ENCODE measurements around the gene RALGAPB.

The RALGAPB gene

GRCh38 chr20:38608188-38608587 lies 135.5 kb downstream of the RALGAPB start:
- DNase-seq, result no peak

GRCh38 chr20:38609815-38610214 lies 137.2 kb downstream of the RALGAPB start:
- no peak for DNase-seq

- DNase-seq, result no peak
These were observed 137.9 kb downstream of the RALGAPB start for GRCh38 chr20:38610521-38610920.

GRCh38 chr20:38612751-38613515 lies 140.3 kb downstream of the RALGAPB start:
- DNase-seq, result no peak

GRCh38 chr20:38615283-38615682 lies 142.6 kb downstream of the RALGAPB start:
- DNase-seq, result no peak

GRCh38 chr20:38616457-38616856 lies 143.8 kb downstream of the RALGAPB start:
- no peak for DNase-seq

- no peak for DNase-seq
These were observed 144.6 kb downstream of the RALGAPB start for GRCh38 chr20:38617011-38617829.

- no peak for DNase-seq
These were observed 145.2 kb downstream of the RALGAPB start for GRCh38 chr20:38617830-38618196.

GRCh38 chr20:38620441-38620840 lies 147.8 kb downstream of the RALGAPB start:
- no peak for DNase-seq

GRCh38 chr20:38623061-38623460 lies 150.4 kb downstream of the RALGAPB start:
- no peak for DNase-seq

- no peak for DNase-seq
These were observed 151.4 kb downstream of the RALGAPB start for GRCh38 chr20:38624084-38624483.

GRCh38 chr20:38625896-38626295 lies 153.3 kb downstream of the RALGAPB start:
- no peak for DNase-seq

- no peak for DNase-seq
These were observed 154.4 kb downstream of the RALGAPB start for GRCh38 chr20:38626921-38627659.

All from nucleus accumbens (tissue), 56 donors.